ENCODE measurements around the gene GPAT2. TPM values are rescaled to one million over a fixed set of nuclear protein-coding genes. Genes with fewer than 3 reads are reported as not detected.
"Not testable (repeated sequence)": the region's sequence is repeated elsewhere in the genome, so short reads cannot be mapped to it uniquely, and the experiment has no call there.

The GPAT2 gene
- total RNA-seq, 1 donor from 2014 or later, result 1.2 TPM

DNA sequence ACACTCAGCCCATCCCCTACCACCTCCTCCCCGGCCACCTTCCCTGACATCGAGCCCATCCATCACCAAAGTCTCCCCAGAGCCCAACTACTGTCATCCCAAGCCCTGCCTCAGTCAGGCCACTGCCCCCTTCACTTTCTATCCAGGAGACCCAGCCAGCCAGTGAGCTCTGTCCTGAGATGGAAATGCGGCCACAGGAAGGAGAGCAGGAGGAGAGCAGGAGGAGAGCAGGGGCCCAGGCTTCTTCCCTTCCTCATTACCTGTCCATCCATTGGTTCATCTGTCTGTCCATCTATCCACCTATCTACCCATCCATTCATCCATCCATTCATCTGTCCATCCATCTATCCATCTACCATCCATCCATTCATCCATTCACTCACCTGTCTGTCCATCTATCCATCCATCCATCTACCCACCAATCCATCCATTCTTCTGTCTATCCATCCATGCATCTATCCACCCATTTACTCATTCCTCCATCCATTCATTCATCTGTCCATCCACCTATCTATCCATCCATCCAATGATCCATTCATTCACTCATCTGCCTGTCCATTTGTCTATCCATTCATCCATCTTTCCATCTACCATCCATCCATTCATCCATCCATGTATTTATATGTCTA, 29.4 kb upstream of the GPAT2 start:
- DNase-seq, result not testable (repeated sequence)

DNA sequence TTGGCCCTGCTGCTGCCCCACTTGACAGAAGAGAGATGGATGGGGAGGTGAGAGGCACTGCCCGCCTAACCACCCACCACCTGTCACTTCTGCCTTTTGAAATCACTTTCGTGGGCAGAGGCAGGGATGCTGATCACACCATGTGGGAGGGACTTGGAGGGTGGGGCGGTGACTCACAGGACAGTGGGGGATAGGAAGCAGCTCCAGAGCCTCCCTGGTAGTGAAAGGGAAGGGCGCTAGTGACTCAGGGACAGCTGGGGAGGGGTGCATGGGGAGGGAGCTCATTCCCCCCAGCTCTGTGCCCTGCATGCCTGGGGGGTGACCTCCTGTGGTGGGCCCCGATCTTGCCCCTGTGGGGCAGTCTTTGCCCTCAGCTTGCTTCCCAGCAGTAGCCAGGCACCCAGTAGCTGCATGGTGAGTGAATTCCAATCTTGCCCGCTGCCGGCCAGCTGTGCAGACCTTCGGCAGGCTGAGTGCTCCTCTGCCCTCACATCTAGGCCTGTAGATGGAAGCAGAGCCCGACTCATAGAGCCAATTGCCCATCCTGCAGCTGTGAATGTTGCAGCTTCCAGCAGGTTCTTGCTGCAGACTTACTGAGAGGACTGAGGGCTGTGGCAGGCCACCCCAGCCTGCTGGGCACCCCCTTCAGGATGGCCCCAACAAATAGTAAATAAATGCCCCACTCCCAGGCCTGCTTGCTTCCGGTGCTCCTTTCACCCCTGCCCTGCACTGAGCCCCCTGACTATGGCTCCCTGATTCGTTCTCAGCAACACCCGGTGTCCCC, 28.6 kb upstream of the GPAT2 start:
- not testable (repeated sequence) for DNase-seq

DNA sequence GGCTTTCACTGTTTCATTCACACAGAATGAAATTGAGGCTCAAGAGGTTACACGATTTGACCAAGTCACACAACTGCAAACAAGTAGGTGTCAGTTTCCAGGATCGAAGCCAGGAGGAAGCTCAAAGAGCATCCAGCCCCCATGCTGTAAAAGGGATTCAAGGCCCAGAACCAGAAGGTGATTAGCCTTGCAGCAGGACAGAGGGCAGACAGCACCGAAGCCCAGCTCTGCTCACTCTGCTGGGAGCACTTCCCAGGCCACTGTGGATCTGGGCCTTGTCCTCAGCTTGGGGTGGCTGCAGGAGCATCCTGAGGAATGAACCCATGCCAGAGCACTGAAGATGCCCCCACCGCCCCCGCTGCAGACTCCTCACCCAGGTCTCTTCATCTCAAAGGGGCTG, 27.8 kb upstream of the GPAT2 start:
- not testable (repeated sequence) for DNase-seq

DNA sequence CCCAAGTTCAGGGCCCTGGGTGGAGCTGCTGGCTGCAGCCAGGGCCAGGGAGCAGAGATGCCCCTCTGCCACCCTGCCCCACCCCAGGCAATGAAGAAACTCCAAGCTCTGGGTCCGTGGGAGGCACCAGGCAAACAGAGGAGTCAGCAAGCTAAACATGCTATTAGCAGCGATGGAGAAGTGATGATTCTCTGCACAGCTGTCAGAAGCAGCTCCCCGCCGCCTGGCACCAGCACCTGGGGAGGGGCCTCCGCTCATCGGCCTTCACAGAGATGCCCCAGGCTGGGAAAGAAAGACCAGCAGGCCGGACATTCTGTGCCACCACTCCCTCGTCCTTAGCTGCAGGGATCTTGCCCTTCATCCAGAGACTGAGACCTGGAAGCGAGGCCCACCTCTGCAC, 27.2 kb upstream of the GPAT2 start:
- not testable (repeated sequence) for DNase-seq

DNA sequence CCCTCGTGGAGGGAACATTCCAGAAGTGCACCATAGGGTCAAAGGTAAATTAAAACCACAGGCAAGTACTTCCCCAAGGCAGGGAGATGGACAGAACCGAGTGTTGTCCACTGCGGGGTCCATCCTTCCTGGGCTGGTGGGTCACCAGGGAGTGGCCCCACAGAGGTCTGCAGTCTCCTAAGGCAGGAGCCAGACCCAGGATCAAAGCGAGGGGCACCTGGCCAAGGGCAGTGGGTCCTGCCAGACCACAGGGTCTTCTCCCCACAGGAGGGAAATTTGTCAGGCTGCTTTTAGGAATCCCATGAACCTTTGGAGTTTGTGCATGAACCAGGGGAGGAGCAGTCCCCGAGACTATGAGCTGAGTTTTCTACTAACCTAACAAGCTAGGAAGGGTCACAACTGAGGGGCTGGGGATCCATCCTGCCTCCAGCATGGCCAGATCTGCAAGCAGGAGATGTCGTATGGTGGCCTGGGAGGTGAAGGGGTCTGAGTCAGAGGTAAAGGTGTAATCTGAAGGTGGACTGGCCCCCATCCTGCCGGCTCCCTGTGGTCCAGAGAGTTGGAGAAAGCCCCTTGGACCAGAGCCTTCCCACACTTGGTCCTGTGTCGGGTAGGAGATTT, 26.6 kb upstream of the GPAT2 start:
- not testable (repeated sequence) for DNase-seq

DNA sequence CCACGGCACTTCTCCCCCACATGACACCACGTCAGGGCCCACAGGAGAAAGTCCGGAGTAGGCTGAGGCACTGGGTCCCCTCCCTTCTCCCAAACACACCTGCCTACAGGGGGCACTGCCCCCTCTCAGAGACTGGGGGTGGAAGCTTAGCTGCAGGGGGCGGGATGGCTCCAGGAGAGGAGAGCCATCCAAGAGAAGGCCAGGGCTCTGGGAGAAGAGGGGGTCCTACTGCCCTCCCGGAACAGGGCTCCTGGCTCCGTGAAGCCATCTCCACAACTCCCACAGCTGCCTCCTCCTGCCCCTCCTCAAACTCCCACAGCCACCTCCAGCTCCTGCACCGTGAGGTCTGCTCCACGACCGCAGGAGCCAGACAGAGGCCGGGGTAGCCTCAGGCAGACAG, 25.6 kb upstream of the GPAT2 start:
- DNase-seq, result not testable (repeated sequence)

DNA sequence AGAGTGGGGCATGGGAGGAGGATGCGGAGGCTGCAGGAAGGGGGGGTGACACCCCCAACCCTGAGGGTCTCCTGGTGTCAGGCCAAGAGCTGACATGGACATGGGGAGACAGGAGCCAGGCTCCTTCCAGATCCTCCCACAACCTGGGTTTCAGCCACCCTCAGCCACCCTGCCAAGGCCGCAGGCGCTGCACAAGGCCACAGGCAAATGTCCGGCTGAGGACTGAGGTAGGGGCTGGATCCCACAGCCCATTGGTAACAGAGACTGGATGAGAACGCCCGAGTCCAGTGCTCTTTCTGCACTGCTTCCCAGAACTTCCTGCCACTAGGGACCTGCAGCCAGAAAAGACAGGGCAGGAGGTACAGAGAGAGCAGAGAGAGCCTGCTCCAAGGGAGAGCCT, 24.7 kb upstream of the GPAT2 start:
- not testable (repeated sequence) for DNase-seq

DNA sequence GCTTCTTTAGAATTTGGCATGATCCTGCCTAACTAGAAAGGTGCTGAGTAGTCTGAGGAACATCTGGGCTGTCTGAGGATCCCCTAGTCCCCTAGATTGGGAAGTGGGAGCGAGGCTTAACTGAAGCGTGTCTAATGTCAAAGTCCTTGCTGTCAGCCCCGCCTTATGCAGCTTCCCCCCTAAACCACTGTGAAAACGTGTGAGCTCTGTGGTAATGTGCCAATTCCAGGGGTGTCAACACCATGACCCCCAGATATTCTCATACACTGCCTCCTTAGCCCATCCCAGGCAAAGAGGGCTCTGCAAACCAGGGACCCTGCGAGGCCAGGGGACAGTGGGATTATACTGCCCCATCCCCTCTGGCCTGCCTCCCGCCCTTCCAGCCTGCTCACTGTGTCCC, 21.1 kb upstream of the GPAT2 start:
- DNase-seq, result not testable (repeated sequence)

DNA sequence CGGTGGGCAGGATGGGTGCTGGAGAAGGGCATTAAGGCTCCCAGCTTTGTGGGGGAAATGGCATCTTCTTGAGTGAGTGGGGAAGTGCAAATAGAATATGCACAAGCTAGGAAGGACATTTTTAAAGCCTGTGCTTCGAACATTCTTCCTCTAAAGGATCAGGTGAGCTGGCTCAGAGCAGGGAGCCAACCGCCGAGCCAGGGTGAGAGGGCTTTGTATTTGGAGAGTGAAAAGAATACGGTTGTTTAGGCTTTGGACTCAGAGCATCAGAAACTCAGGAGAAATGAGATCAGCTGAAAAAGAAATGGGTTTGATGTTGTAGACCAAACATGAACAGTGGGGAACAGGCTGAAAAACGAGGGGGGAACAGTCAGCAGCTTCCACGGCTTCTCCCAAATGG, 19.8 kb upstream of the GPAT2 start:
- DNase-seq, result not testable (repeated sequence)

DNA sequence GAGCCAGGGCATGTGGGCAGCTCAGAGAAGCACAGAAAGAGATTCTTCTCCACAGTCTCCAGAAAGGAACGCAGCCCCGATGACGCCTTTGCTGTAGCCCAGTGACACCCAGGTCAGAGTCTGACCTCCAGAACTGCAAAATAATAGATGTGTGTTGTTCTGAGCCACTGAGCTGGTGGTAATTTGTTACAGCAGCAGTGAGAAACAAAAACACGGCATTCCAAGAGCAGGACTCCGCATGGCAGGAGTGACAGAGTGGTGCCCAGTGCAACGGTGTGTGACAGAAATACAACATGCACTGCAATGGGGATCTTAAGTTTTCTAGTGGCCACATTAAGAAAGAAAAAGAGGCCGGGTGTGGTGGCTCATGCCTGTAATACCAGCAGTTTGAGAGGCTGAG, 18.7 kb upstream of the GPAT2 start:
- not testable (repeated sequence) for DNase-seq

DNA sequence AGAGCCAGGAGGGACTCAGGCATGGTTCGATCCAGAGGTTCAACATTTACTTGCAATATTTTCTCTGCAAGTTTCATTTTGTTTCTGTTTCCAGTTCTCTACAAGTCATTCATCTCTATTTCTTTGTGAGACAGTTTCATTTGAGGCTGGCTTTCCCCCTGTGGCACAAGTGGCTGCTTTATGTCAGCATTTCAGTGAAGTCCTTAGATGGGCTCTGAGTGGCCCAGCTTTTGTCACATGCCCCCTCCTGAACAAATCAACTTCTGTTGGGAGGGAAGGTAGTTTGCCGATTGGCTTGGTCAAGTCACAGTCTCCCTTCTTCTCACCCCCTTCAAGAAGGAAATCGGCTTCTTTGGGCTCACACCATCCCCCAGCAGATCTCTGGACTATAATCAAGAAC, 17.9 kb upstream of the GPAT2 start:
- DNase-seq, result not testable (repeated sequence)

DNA sequence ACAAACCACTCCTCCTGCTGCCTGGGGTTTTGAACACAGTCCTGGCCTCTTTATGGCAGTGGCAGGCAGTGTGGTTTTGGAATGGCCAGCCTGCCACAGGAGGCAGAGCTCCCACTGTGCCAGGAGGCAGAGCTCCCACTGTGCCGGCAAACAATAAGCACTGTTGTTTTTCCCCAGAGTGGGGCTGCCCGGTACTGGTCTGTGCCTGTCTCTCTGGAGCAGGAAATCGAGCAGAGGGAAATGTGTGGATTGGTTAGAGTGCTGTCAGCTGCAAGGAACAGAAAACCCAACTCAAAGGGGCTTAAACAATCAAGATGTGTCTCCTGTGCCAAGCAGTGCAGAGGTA, 15.2 kb upstream of the GPAT2 start:
- not testable (repeated sequence) for DNase-seq

DNA sequence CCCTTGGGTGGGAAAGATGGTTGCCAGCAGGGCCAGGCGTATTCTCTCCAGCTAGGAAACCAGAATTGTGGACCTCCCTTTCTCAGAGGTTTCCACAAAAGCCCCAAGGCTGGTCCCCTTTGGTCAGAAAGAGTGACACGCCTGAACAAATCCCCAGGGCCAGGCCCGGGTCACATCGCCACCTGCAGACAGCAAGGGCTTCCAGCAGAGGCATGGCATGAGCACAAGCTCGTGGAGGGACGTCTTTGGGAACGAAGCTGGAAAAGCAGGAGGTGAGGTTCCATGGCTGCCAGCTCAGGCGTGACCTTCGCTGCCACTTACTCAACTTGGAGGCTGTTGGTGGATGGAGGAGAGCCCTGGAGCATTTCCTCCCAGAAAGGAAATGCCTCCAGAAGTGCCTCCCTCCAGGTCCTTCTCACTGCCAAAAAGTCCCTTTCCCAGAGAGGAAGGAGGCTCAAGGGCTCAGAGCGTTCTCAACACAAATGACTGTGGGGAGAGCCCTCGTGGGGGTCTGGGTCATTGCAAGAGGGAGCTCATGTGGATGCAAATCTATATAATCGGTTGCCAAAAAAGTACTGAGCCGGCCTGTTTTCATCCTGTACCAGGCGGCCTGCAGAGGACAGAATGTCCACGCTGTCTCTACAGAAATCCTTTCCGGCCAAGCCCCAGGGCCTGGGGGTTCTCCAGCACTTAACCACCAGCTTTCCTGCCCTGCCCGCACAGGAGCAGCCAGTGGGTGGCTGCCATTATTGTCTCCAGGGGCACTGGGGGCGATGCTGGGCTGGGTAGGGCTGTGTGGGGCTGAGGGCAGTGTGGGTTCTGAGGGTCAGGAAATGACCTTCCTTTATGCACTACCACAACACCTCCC, 14.6 kb upstream of the GPAT2 start:
- DNase-seq, result not testable (repeated sequence)

DNA sequence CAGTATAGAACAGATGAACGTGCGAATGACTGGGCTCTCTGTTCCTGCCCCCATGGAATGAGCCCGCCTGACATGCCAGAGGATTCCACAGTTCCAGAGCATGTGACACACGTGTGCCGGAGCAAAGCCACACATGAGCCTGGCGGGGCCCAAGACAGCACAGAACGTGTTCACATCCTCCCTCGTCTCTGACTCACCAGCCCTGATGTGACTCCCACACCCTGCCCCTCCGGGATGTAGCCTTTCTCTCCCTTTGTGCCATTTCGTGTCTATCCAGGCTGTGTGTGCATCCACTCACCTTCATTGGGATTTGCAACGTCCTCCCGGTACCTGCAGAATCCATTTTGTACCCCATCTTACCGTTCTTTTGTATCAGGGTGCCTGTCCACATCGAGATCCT, 838 bp upstream of the GPAT2 start:
- not testable (repeated sequence) for DNase-seq

DNA sequence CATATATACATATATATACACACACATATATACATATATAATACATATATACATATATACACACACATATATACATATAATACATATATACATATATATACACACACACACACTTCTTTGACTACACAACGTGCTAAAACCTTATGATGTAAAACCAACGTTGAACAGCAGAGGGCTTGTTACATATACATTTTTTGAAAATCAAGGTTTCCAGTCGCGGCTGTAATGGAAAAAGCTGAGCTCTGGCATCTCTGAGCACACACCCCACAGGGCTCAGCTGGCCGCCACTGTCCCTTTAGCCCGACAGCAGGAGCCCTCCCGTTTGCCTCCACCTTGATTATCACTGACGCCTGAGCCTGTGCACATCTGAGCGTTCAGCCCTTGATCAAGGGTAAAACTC, 719 bp downstream of the GPAT2 start:
- not testable (repeated sequence) for DNase-seq

DNA sequence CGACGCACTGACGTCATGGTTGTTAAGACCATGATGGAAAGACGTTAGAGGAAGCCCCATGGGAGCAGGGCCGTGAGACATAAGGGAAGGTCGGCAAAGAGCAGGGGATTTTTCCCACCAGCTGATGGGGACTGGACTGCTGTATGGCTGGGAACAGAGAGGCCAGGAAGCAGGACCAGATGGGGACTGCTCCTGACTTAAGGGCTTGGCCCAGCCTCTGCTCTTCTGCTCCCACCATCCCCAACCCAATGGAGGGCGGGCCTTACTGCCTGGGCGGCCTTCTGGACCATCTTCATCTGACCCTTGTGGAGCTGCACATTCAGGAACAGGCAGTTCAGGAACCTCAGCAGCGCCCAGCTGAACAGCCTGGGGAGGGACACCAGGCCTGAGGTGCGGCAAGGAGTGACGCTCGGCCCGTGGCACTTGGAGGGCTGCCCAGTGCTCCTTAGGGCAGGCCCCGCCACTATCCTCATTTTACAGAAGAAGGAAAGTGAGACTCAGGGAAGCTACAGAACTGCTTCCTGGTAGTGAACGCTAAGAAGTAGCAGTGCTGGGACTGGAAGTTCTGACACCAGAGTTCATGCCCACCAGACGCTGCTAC, 6.9 kb downstream of the GPAT2 start:
- not testable (repeated sequence) for DNase-seq

DNA sequence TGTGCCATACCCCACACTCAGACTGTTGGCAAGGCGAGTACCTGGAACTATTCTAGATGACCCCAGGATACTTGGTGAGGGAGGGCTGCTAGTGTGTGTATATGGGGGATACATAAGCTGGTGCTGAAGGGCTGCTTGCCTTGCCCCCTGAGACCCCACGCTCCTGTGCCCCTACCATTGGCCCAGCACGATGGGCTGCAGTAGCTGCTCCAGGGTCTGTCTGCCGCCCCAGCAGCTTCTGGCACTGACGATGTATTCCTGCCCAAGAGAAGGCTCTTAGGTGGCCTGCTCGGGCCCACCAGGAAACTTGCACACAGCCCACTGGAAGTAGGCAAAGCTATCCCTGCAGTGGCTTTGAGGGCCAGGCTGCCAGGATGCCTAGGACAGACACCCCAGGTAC, 9.0 kb downstream of the GPAT2 start:
- DNase-seq, result not testable (repeated sequence)

DNA sequence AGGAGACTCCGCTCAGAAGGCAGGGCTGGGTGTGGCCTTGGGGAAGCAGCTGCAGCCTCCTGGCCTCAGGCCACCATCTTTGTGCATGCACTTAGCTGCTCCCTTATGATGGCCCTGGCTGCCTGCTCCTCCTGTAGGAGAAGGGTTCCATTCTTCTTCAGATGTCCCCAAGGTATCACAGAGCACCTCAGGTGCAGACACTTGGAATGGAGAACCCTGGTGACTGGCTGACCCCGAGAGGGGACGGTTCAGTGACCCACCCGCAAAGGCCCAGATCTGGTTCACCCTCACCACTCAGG, 9.6 kb downstream of the GPAT2 start:
- DNase-seq, result no peak

DNA sequence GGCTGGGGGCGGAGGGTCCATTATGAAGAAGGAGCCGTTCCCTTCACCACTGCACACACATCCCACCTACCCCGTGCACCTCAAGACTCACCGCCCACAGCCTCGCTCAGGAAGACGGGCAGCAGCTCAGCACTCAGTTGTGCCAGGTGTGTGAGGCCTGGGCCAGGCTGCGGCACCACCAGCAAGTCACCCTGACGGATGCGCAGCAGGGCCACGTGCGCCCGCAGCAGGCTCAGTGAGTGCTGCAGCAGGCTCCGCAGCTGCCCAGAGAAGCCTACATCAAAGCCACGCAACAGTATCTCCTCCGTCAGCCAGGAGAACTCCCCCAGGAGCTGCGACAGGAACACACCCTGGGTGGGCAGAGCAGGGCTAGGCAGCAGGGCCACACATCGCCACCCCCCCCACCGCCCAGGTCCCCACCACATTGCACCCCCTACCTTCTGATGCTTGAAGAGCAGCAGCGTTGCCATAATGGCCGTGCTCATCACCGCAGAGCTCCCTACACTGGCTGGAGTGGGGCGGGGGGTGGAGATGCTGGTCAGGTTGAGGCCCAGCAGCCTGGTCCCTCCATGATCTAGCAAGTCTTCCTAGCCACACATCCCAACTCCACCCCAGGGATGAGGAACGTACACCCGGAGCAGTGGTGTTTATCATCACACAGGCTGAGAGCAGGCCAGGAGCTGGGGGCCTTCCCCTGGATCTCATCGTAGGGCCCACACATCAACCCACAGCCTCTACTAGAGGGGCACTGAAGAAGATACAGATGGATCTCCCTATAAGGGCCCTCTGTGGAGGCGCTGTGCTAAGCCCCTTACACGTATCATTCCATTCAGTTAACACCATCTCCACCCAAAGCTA, 10.2 kb downstream of the GPAT2 start:
- no peak for DNase-seq

DNA sequence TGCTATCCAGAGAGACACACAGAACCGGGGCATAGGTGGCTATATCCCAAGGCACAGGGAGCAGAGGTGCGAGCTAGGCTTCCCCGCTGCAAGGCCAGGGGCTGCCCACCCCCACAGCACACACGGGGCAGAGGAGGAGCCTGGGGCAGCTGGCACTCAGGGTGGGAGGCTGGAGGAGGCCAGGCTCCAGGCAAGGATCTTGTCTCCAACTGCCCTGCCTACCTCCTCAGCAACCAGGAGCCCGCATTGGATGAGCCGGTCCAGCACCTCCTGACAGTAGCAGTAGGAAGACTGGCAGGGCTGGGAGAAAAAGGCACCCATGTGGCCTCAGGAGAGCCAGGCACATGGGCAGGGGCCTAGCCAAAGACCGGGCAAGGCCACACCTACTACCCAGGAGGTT, 11.0 kb downstream of the GPAT2 start:
- not testable (repeated sequence) for DNase-seq
